ENCODE measurements around the gene TRAPPC3. TPM values are rescaled to one million over a fixed set of nuclear protein-coding genes. Genes with fewer than 3 reads are reported as not detected.

Gene TRAPPC3
- total and polyA plus RNA-seq, 9 of the 15 experiments (the other 6 are each of a cell fraction or from before 2014, with no cell fraction given): 20.6 to 141 (median 112) TPM

DNA sequence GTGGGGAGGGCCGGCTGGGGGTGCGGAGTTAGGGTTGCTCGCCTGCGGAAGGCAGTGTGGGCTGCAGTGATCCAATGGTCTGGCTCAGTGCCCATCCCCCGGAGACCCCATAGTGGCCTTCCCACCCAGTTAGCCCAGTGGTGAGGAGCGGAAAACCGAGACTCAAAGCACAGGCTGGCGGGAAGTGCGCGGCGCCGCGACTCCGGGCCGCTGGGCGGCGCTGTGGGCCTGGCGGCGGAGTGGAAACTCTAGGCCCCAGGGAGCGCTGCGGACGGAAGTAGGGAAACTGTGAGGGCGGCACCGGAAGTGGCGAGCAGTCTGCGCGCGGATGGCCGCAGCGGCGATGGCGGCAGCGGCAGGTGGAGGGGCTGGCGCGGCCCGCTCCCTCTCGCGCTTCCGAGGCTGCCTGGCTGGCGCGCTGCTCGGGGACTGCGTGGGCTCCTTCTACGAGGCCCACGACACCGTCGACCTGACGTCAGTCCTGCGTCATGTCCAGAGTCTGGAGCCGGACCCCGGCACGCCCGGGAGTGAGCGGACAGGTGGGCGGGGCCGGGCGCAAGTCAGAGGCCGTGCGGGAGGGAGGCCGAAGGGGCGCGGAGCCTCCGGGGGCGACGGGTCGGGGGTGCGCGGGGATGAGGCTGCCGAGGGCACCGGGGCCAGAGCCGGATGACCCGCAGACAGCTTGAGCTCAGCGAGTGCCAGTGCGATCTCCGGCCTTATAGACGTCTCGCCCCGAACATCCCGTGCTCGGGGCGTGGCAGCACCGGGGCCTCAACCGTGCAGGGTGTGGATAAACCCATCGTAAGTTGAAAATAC, 60.5 kb downstream of the TRAPPC3 start, which contains the start of gene ADPRS (continued):
- TF ChIP-seq, protein P1, sequence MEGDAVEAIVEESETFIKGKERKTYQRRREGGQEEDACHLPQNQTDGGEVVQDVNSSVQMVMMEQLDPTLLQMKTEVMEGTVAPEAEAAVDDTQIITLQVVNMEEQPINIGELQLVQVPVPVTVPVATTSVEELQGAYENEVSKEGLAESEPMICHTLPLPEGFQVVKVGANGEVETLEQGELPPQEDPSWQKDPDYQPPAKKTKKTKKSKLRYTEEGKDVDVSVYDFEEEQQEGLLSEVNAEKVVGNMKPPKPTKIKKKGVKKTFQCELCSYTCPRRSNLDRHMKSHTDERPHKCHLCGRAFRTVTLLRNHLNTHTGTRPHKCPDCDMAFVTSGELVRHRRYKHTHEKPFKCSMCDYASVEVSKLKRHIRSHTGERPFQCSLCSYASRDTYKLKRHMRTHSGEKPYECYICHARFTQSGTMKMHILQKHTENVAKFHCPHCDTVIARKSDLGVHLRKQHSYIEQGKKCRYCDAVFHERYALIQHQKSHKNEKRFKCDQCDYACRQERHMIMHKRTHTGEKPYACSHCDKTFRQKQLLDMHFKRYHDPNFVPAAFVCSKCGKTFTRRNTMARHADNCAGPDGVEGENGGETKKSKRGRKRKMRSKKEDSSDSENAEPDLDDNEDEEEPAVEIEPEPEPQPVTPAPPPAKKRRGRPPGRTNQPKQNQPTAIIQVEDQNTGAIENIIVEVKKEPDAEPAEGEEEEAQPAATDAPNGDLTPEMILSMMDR (IDR thresholded peaks at IDR 0.05 in 2 of 3, conservative IDR thresholded peaks at IDR 0.05 in 1 of 3; ENCODE audit: insufficient read depth in 2 of 3, low read depth in 1 of 3, low read length in 3 of 3): peak; percentile 97 to 99 (median 98)
- TF ChIP-seq NFRKB (IDR thresholded peaks at IDR 0.05; ENCODE audit: low read depth) (0 out of 2 replicates have a peak, but pooled peaks have one; percentile 47), TGIF2 (CRISPR knock-in tag; IDR thresholded peaks at IDR 0.05) (peak; percentile 66; the same call in 1 of the 2 replicates), TRIM24 (IDR thresholded peaks at IDR 0.05) (peak in 1 of 2 experiments; percentile 55; a peak in 1 of 4 replicates), PTTG1 (tag; IDR thresholded peaks at IDR 0.05; ENCODE audit: low read depth) (no peak), TCFL5 (CRISPR knock-in tag; conservative IDR thresholded peaks at IDR 0.05) (no peak), SRF (CRISPR knock-in tag; IDR thresholded peaks at IDR 0.05) (peak in 1 of 2 experiments; percentile 12; a peak in 2 of 4 replicates), EZH2 (IDR thresholded peaks at IDR 0.05; ENCODE audit: borderline replicate concordance, low read depth, low read length) (no peak), POLR2AphosphoS2 (IDR thresholded peaks at IDR 0.05; ENCODE audit: low read length) (no peak), FOXJ2 (tag; IDR thresholded peaks at IDR 0.05) (no peak), ZNF23 (CRISPR knock-in tag; IDR thresholded peaks at IDR 0.05) (no peak), ZZZ3 (IDR thresholded peaks at IDR 0.05) (no peak), MBD2 (IDR thresholded peaks at IDR 0.05; ENCODE audit: borderline replicate concordance, low read depth) (peak; percentile 85), CBFB (CRISPR knock-in tag; IDR thresholded peaks at IDR 0.05) (0 out of 2 replicates have a peak, but pooled peaks have one; percentile 87), KHSRP (IDR thresholded peaks at IDR 0.05) (no peak; the same call in 1 of the 2 replicates), NR0B1 (IDR thresholded peaks at IDR 0.05; ENCODE audit: partially characterized antibody) (no peak), TARDBP (IDR thresholded peaks at IDR 0.05) (peak; percentile 83; the same call in 1 of the 2 replicates), ZNF134 (CRISPR knock-in tag; conservative IDR thresholded peaks at IDR 0.05) (no peak; the same call in 1 of the 2 replicates), ARID3B (CRISPR knock-in tag; IDR thresholded peaks at IDR 0.05; ENCODE audit: borderline replicate concordance) (peak; percentile 21; the same call in 1 of the 2 replicates), RNF2 (IDR thresholded peaks at IDR 0.05) (peak; percentile 64), MXD1 (CRISPR knock-in tag; IDR thresholded peaks at IDR 0.05; ENCODE audit: borderline replicate concordance, poor library complexity, severe bottlenecking) (peak; percentile 79), ASH1L (IDR thresholded peaks at IDR 0.05; ENCODE audit: borderline replicate concordance, low read depth, partially characterized antibody) (no peak), GTF2F1 (IDR thresholded peaks at IDR 0.05; ENCODE audit: low read depth, low read length) (0 out of 2 replicates have a peak, but pooled peaks have one; percentile 76)

Data from K562 (cell line).